HEK293T (cell line): Measurements from ENCODE around the gene LAMC2.
"Not testable (repeated sequence)": the region's sequence is repeated elsewhere in the genome, so short reads cannot be mapped to it uniquely, and the experiment has no call there.

Source experiments
- CTCF ChIA-PET: fragments of 350-600 bp; formaldehyde crosslinking; extraction: SDS; loops from one replicate; lab custom pipeline; 2021; ENCODE audit warnings: antibody characterized with exemption, inconsistent platforms; lab: Yijun Ruan, JAX
- POLR2A ChIA-PET: fragments of 350-600 bp; formaldehyde crosslinking; extraction: SDS; loops from one replicate; lab custom pipeline; 2020; ENCODE audit warnings: antibody characterized with exemption, inconsistent platforms; lab: Yijun Ruan, JAX
- DNase-seq: peaks from one replicate; pipeline ENCODE4 v3.0.0; 2012; ENCODE audit warnings: mixed read lengths; ENCODE audit errors: extremely low spot score
- ARNT ChIP-seq: fragments of 450-650 bp; IDR thresholded peaks from 2 replicates; pipeline ENCODE4 v1.6.1; 2017; ENCODE audit warnings: mild to moderate bottlenecking
- BHLHE40 ChIP-seq: fragments of 450-650 bp; IDR thresholded peaks from 2 replicates; pipeline ENCODE4 v1.6.1; 2016; ENCODE audit warnings: mild to moderate bottlenecking, moderate library complexity, borderline replicate concordance
- CTBP1 ChIP-seq: fragments of 450-650 bp; IDR thresholded peaks from 2 replicates; pipeline ENCODE4 v1.6.1; 2016; ENCODE audit warnings: borderline replicate concordance
- ELF4 ChIP-seq: fragments of 450-650 bp; IDR thresholded peaks from 2 replicates; pipeline ENCODE4 v1.6.1; 2017; ENCODE audit warnings: antibody characterized with exemption
- FOXA1 ChIP-seq: fragments of 450-650 bp; IDR thresholded peaks from 2 replicates; pipeline ENCODE4 v1.6.1; 2016; ENCODE audit warnings: mild to moderate bottlenecking
- FOXK2 ChIP-seq: fragments of 450-650 bp; IDR thresholded peaks from 2 replicates; pipeline ENCODE4 v1.6.1; 2016; ENCODE audit warnings: mild to moderate bottlenecking
- FOXM1 ChIP-seq: fragments of 450-650 bp; IDR thresholded peaks from 2 replicates; pipeline ENCODE4 v1.6.1; 2017; ENCODE audit warnings: mild to moderate bottlenecking, borderline replicate concordance
- HDGF ChIP-seq: fragments of 450-650 bp; IDR thresholded peaks from 2 replicates; pipeline ENCODE4 v1.6.1; 2017; ENCODE audit warnings: antibody characterized with exemption, borderline replicate concordance
- L3MBTL2 ChIP-seq: fragments of 450-650 bp; conservative IDR thresholded peaks from 2 replicates; pipeline ENCODE4 v1.6.1; 2016; ENCODE audit warnings: mild to moderate bottlenecking
- LEF1 ChIP-seq: fragments of 450-650 bp; IDR thresholded peaks from 2 replicates; pipeline ENCODE4 v1.6.1; 2017; ENCODE audit warnings: mild to moderate bottlenecking, borderline replicate concordance
- NFRKB ChIP-seq: fragments of 450-650 bp; IDR thresholded peaks from 2 replicates; pipeline ENCODE4 v1.6.1; 2016; ENCODE audit warnings: mild to moderate bottlenecking, moderate library complexity
- SP1 ChIP-seq: fragments of 450-650 bp; IDR thresholded peaks from 2 replicates; pipeline ENCODE4 v1.6.1; 2017
- SUZ12 ChIP-seq: fragments of 450-650 bp; IDR thresholded peaks from 2 replicates; pipeline ENCODE4 v1.6.1; 2016; ENCODE audit warnings: mild to moderate bottlenecking
- TARDBP ChIP-seq: fragments of 450-650 bp; IDR thresholded peaks from 2 replicates; pipeline ENCODE4 v1.6.1; 2016
- ZNF384 ChIP-seq: fragments of 450-650 bp; IDR thresholded peaks from 2 replicates; pipeline ENCODE4 v1.6.1; 2016
- TF ChIP-seq, protein P1 (sequence below): fragments of 450-650 bp; IDR thresholded peaks from 2 replicates; pipeline ENCODE4 v1.6.1; 2016

The LAMC2 gene

DNA sequence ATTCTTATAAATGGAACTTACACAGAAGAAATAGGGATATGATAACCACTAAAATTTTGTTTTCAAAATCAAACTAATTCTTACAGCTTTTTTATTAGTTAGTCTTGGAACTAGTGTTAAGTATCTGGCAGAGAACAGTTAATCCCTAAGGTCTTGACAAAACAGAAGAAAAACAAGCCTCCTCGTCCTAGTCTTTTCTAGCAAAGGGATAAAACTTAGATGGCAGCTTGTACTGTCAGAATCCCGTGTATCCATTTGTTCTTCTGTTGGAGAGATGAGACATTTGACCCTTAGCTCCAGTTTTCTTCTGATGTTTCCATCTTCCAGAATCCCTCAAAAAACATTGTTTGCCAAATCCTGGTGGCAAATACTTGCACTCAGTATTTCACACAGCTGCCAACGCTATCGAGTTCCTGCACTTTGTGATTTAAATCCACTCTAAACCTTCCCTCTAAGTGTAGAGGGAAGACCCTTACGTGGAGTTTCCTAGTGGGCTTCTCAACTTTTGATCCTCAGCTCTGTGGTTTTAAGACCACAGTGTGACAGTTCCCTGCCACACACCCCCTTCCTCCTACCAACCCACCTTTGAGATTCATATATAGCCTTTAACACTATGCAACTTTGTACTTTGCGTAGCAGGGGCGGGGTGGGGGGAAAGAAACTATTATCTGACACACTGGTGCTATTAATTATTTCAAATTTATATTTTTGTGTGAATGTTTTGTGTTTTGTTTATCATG lies 42.3 kb upstream of the LAMC2 start:
- POLR2A ChIA-PET, result no interaction called here
- TF ChIP-seq CTBP1 (no peak), SUZ12 (no peak), FOXA1 (no peak), ZNF384 (no peak), NFRKB (no peak)
- no peak for DNase-seq
- CTCF ChIA-PET, result no interaction called here

DNA sequence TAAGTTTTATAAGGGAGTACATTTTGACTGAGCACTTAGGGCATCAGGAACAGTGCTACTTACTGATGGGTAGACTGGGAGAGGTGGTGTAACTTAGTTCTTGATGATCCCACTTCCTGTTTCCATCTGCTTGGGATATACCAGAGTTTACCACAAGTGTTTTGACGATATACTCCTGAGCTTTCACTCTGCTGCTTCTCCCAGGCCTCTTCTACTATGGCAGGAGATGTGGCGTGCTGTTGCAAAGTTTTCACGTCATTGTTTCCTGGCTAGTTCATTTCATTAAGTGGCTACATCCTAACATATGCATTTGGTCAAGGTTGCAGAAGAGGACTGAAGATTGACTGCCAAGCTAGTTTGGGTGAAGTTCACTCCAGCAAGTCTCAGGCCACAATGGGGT lies 41.3 kb upstream of the LAMC2 start:
- TF ChIP-seq NFRKB (no peak), ARNT (no peak), LEF1 (no peak), TARDBP (no peak), FOXK2 (no peak), ELF4 (no peak), SP1 (no peak), SUZ12 (no peak), HDGF (no peak), L3MBTL2 (no peak), CTBP1 (no peak), BHLHE40 (no peak), FOXA1 (no peak), FOXM1 (no peak)
- TF ChIP-seq, protein P1, sequence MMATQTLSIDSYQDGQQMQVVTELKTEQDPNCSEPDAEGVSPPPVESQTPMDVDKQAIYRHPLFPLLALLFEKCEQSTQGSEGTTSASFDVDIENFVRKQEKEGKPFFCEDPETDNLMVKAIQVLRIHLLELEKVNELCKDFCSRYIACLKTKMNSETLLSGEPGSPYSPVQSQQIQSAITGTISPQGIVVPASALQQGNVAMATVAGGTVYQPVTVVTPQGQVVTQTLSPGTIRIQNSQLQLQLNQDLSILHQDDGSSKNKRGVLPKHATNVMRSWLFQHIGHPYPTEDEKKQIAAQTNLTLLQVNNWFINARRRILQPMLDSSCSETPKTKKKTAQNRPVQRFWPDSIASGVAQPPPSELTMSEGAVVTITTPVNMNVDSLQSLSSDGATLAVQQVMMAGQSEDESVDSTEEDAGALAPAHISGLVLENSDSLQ, result no peak
- POLR2A ChIA-PET, result no interaction called here
- no peak for DNase-seq
- CTCF ChIA-PET, result interaction anchor here (1.0 kb wide), 1 partner anchor 90 kb away, joined by 3 read pairs; no protein-coding TSS in a partner anchor

DNA sequence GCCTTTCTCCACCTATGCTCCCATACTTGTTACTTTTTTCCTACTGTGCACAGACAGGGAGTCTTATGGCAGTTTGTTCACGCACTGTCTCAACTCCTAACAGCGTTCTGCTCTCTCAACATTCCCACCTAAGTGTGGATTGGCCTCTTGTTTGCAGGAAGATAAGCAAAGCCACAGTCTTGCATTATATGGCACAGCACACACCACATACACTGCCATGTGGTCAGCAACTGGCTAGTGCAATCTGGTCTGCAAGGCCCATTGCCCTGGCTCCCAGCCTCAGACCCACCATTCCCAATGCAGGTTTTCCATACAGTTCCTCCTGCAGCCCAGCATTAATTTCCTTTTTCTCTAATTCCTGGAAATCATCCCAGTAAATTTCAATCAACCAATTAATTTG lies 38.3 kb upstream of the LAMC2 start:
- CTCF ChIA-PET, result no interaction called here
- DNase-seq, result no peak
- POLR2A ChIA-PET, result no interaction called here
- TF ChIP-seq SUZ12 (no peak), FOXA1 (no peak)

DNA sequence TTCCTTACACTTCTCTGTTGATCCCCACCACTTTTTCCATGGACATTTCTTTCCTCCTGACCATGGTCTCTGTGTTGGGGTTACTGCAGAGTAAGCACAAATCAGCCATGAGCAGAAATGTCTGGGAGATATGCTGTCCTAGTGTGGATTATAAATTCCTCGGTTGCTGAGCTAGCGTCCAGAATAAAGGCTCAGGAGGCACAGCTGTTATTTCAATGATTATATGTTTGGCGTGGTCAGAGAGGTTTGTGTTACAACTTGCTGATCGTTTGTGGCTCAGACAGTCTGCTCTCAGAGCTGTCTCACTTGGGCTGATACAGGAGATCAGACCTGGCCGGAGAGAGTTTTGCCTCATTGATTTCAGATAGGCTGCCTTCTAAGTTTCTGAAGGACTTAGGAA lies 37.5 kb upstream of the LAMC2 start:
- no peak for DNase-seq
- TF ChIP-seq BHLHE40, result no peak
- TF ChIP-seq ZNF384, result no peak
- TF ChIP-seq TARDBP, result no peak
- no peak for TF ChIP-seq FOXK2
- TF ChIP-seq FOXA1, result no peak
- no peak for TF ChIP-seq SUZ12
- no peak for TF ChIP-seq ELF4
- TF ChIP-seq HDGF, result no peak
- TF ChIP-seq ARNT, result no peak
- no peak for TF ChIP-seq NFRKB
- TF ChIP-seq, protein P1, result no peak
- TF ChIP-seq CTBP1, result no peak
- no peak for TF ChIP-seq FOXM1
- TF ChIP-seq LEF1, result no peak
- no peak for TF ChIP-seq L3MBTL2
- TF ChIP-seq SP1, result no peak
- ChIA-PET POLR2A (interaction anchor here (1.3 kb wide), 1 partner anchor 8 kb away, joined by 3 read pairs; no protein-coding TSS in a partner anchor), CTCF (interaction anchor here (0.7 kb wide), 1 partner anchor 79 kb away, joined by 4 read pairs; no protein-coding TSS in a partner anchor)

DNA sequence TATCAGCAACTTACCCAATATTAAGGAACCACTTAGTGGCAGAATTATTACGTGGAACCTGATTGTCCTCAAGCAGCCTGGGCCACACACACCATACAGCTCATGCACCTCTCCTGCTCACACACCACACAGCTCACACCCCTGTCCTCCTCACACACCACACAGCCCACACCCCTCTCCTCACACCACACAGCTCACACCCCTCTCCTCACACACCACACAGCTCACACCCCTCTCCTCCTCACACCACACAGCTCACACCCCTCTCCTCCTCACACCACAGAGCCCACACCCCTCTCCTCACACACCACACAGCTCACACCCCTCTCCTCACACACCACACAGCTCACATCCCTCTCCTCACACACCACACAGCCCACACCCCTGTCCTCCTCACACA lies 36.8 kb upstream of the LAMC2 start:
- DNase-seq, result no peak
- POLR2A ChIA-PET, result interaction anchor here (1.3 kb wide), 1 partner anchor 9 kb away, joined by 3 read pairs; no protein-coding TSS in a partner anchor

DNA sequence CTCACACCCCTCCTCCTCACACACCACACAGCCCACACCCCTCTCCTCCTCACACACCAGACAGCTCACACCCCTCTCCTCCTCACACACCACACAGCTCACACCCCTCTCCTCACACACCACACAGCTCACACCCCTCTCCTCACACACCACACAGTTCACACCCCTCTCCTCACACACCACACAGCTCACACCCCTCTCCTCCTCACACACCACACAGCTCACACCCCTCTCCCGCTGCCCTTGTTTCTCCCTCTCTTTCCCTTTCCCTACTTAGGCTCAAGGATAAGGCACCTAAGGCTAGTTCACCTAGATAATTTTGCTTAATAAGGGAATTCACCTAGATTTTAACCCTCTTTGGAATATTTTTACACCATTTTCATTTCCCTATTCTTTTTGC lies 36.0 kb upstream of the LAMC2 start:
- CTCF ChIA-PET, POLR2A ChIA-PET, DNase-seq: not testable (repeated sequence)

More for the DNA sequence above, 36.8 kb upstream of the LAMC2 start:
- CTCF ChIA-PET, result interaction anchor here (0.6 to 0.7 kb wide), 2 partner anchors 79 to 111 kb away, joined by 3 to 4 read pairs; no protein-coding TSS in a partner anchor
- TF ChIP-seq SP1, result no peak
- no peak for TF ChIP-seq NFRKB
- TF ChIP-seq HDGF, result no peak
- no peak for TF ChIP-seq ELF4
- no peak for TF ChIP-seq ZNF384
- TF ChIP-seq SUZ12, result no peak
- no peak for TF ChIP-seq CTBP1
- TF ChIP-seq L3MBTL2, result no peak
- no peak for TF ChIP-seq LEF1
- TF ChIP-seq FOXK2, result no peak
- no peak for TF ChIP-seq BHLHE40

DNA sequence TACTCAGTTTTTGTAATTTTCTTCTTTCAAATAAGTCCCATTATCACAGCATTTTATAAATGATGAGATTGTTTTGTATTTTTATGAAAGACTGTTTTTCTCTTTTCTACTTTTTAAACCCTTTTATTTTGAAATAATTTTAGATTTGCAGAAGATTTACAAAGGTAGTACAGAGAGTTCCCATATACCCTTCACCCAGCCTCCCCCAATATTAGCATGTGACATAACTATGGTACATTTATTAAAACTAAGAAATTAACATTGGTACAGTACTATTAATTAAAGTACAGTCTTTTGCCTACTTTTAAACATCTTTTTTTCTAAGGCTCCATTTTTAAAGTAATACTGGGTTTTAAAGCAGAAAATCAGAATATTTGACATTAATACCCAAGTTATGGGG lies 35.6 kb upstream of the LAMC2 start:
- POLR2A ChIA-PET, result no interaction called here
- no peak for DNase-seq
- no peak for TF ChIP-seq SUZ12
- no peak for TF ChIP-seq ELF4
- TF ChIP-seq LEF1, result no peak
- no peak for TF ChIP-seq ZNF384
- no peak for TF ChIP-seq HDGF
- no peak for TF ChIP-seq FOXM1
- TF ChIP-seq FOXA1, result no peak
- TF ChIP-seq L3MBTL2, result no peak
- no peak for TF ChIP-seq SP1
- TF ChIP-seq BHLHE40, result no peak
- TF ChIP-seq FOXK2, result no peak
- TF ChIP-seq, protein P1, result no peak
- no peak for TF ChIP-seq CTBP1
- no peak for TF ChIP-seq TARDBP
- TF ChIP-seq NFRKB, result no peak
- CTCF ChIA-PET, result no interaction called here
